Activated CD4-positive, alpha-beta T cell treated with anti-CD3 and anti-CD28 coated beads, Interleukin-2, Interleukin-6, amounts not matched to agents 100 ng/mL and 50 ng/mL, durations not matched to agents 16 hours and 8 hours (primary cell): ENCODE results near the gene GNAO1.

ENCODE experiments used
- DNase-seq: peaks from one replicate; pipeline ENCODE4 v3.0.0-alpha.2; 2020

The GNAO1 gene

GRCh38 chr16:56198006-56198754 lies 6.9 kb downstream of the GNAO1 start:
- DNase-seq, result peak; percentile 60

- no peak for DNase-seq
Observed at GRCh38 chr16:56198755-56199114, 7.4 kb downstream of the GNAO1 start.

GRCh38 chr16:56199164-56199563 lies 7.9 kb downstream of the GNAO1 start:
- DNase-seq, result peak; percentile 80

- DNase-seq, result no peak
Observed at GRCh38 chr16:56201030-56201429, 9.7 kb downstream of the GNAO1 start.

- peak; percentile 69 for DNase-seq
Observed at GRCh38 chr16:56202036-56202435, 10.7 kb downstream of the GNAO1 start.

GRCh38 chr16:56203052-56203451 lies 11.8 kb downstream of the GNAO1 start:
- DNase-seq, result peak; percentile 73

- no peak for DNase-seq
Observed at GRCh38 chr16:56204816-56205215, 13.5 kb downstream of the GNAO1 start.

- no peak for DNase-seq
Observed at GRCh38 chr16:56206951-56207350, 15.7 kb downstream of the GNAO1 start.

GRCh38 chr16:56207421-56207820 lies 16.1 kb downstream of the GNAO1 start:
- no peak for DNase-seq

- no peak for DNase-seq
Observed at GRCh38 chr16:56211435-56211981, 20.2 kb downstream of the GNAO1 start.

- no peak for DNase-seq
Observed at GRCh38 chr16:56212144-56212543, 20.9 kb downstream of the GNAO1 start.

GRCh38 chr16:56221995-56222394 lies 30.7 kb downstream of the GNAO1 start:
- DNase-seq, result no peak

- no peak for DNase-seq
Observed at GRCh38 chr16:56222474-56222997, 31.2 kb downstream of the GNAO1 start.

GRCh38 chr16:56225017-56225742 lies 33.9 kb downstream of the GNAO1 start:
- no peak for DNase-seq

- DNase-seq, result no peak
Observed at GRCh38 chr16:56226187-56226586, 34.9 kb downstream of the GNAO1 start.

- DNase-seq, result no peak
Observed at GRCh38 chr16:56226845-56227525, 35.7 kb downstream of the GNAO1 start.

GRCh38 chr16:56227936-56228335 lies 36.6 kb downstream of the GNAO1 start:
- no peak for DNase-seq

GRCh38 chr16:56228476-56228875 lies 37.2 kb downstream of the GNAO1 start:
- no peak for DNase-seq

GRCh38 chr16:56233795-56234566 lies 42.7 kb downstream of the GNAO1 start:
- no peak for DNase-seq

GRCh38 chr16:56234737-56235136 lies 43.4 kb downstream of the GNAO1 start:
- DNase-seq, result no peak

GRCh38 chr16:56237451-56237930 lies 46.2 kb downstream of the GNAO1 start:
- no peak for DNase-seq

- DNase-seq, result no peak
Observed at GRCh38 chr16:56238188-56238587, 46.9 kb downstream of the GNAO1 start.
